HAP-1 (cell line): ENCODE measurements around the gene DNAJC7.

Experiments used
- DNase-seq, 2 experiments: peaks; one replicate each; pipeline ENCODE4 v3.0.0-alpha.2; 2016 to 2020; ENCODE audit warnings: low spot score in 2 of 2
- H3K27me3 ChIP-seq: fragments of 250-450 bp; sonication (Bioruptor Pico); 2 replicates; pipeline ENCODE4 v1.5.1; 2020; ENCODE audit warnings: low read depth, mild to moderate bottlenecking, moderate library complexity
- H3K36me3 ChIP-seq: fragments of 250-450 bp; sonication (Bioruptor Pico); replicated peaks from 2 replicates; pipeline ENCODE4 v1.5.1; 2020; ENCODE audit warnings: mild to moderate bottlenecking
- H3K4me1 ChIP-seq: fragments of 250-450 bp; sonication (Bioruptor Pico); 2 replicates; pipeline ENCODE4 v1.5.1; 2020; ENCODE audit warnings: mild to moderate bottlenecking
- H3K4me3 ChIP-seq: fragments of 250-450 bp; sonication (Bioruptor Pico); 2 replicates; pipeline ENCODE4 v1.5.1; 2020; ENCODE audit warnings: mild to moderate bottlenecking, moderate library complexity
- H3K9me3 ChIP-seq: fragments of 250-450 bp; sonication (Bioruptor Pico); 2 replicates; pipeline ENCODE4 v1.5.1; 2020; ENCODE audit warnings: mild to moderate bottlenecking, moderate library complexity
- in situ Hi-C: fragments of 300-500 bp; cut with MboI; formaldehyde crosslinking; loops from 3 replicates; pipeline ENCODE4 v1.14.3; 2020; ENCODE audit warnings: low sequenced_read_pairs, inconsistent platforms, mixed read lengths

Gene DNAJC7

GRCh38 chr17:41959030-41959335, 58.3 kb downstream of the DNAJC7 start:
- Histone ChIP-seq H3K4me1 (no peaks in the 10 kb centered on the region), H3K9me3 (no peaks in the 10 kb centered on the region; the same call in 1 of the 2 replicates), H3K4me3 (no peak overlapping the region), H3K36me3 (no peaks in the 10 kb centered on the region), H3K27me3 (no peaks in the 10 kb centered on the region)
- DNase-seq: no peak
- in situ Hi-C loops: no loop called here

GRCh38 chr17:41957869-41958439, 59.3 kb downstream of the DNAJC7 start:
- in situ Hi-C loops: no loop called here
- no peaks in the 10 kb centered on the region for H3K36me3 ChIP-seq
- H3K9me3 ChIP-seq: no peaks in the 10 kb centered on the region; the same call in 1 of the 2 replicates
- H3K27me3 ChIP-seq: no peaks in the 10 kb centered on the region
- H3K4me1 ChIP-seq: no peaks in the 10 kb centered on the region
- DNase-seq: no peak
- H3K4me3 ChIP-seq: no peak overlapping the region

- H3K36me3 ChIP-seq: no peaks in the 10 kb centered on the region
- no peak overlapping the region for H3K4me3 ChIP-seq
- in situ Hi-C loops: no loop called here
Measured at GRCh38 chr17:41957031-41957868, 60.0 kb downstream of the DNAJC7 start.

GRCh38 chr17:41956522-41956921, 60.7 kb downstream of the DNAJC7 start:
- no peak for DNase-seq
- Histone ChIP-seq H3K4me3 (no peak overlapping the region), H3K27me3 (no peaks in the 10 kb centered on the region), H3K4me1 (no peaks in the 10 kb centered on the region), H3K36me3 (no peaks in the 10 kb centered on the region), H3K9me3 (no peaks in the 10 kb centered on the region; the same call in 1 of the 2 replicates)
- in situ Hi-C loops: no loop called here

More at GRCh38 chr17:41957031-41957868, 60.0 kb downstream of the DNAJC7 start:
- no peak for DNase-seq
- Histone ChIP-seq H3K4me1 (no peaks in the 10 kb centered on the region), H3K9me3 (no peaks in the 10 kb centered on the region; the same call in 1 of the 2 replicates), H3K27me3 (no peaks in the 10 kb centered on the region)

GRCh38 chr17:41948762-41949460, 68.3 kb downstream of the DNAJC7 start:
- Histone ChIP-seq H3K9me3 (no peaks in the 10 kb centered on the region), H3K36me3 (no peaks in the 10 kb centered on the region), H3K4me1 (no peaks in the 10 kb centered on the region), H3K4me3 (no peak overlapping the region), H3K27me3 (no peaks in the 10 kb centered on the region)
- DNase-seq: no peak
- in situ Hi-C loops: no loop called here

- H3K4me3 ChIP-seq: no peak overlapping the region
- H3K27me3 ChIP-seq: no peaks in the 10 kb centered on the region
- H3K36me3 ChIP-seq: no peaks in the 10 kb centered on the region
- no peak for DNase-seq
- in situ Hi-C loops: no loop called here
- H3K4me1 ChIP-seq: no peaks in the 10 kb centered on the region
- H3K9me3 ChIP-seq: no peaks in the 10 kb centered on the region
Measured at GRCh38 chr17:41944943-41945342, 72.3 kb downstream of the DNAJC7 start.

- H3K36me3 ChIP-seq: no peaks in the 10 kb centered on the region
- in situ Hi-C loops: no loop called here
- H3K27me3 ChIP-seq: no peaks in the 10 kb centered on the region
- no peaks in the 10 kb centered on the region for H3K4me1 ChIP-seq
- H3K9me3 ChIP-seq: no peaks in the 10 kb centered on the region
- H3K4me3 ChIP-seq: no peak overlapping the region
- DNase-seq: no peak
Measured at GRCh38 chr17:41943492-41943891, 73.7 kb downstream of the DNAJC7 start.

GRCh38 chr17:41942626-41943373, 74.4 kb downstream of the DNAJC7 start:
- Histone ChIP-seq H3K4me3 (no peak overlapping the region), H3K27me3 (no peaks in the 10 kb centered on the region), H3K36me3 (no peaks in the 10 kb centered on the region), H3K4me1 (no peaks in the 10 kb centered on the region), H3K9me3 (no peaks in the 10 kb centered on the region)
- DNase-seq: no peak
- in situ Hi-C loops: no loop called here

- no peaks in the 10 kb centered on the region for H3K36me3 ChIP-seq
- H3K27me3 ChIP-seq: no peaks in the 10 kb centered on the region
- H3K4me3 ChIP-seq: no peak overlapping the region
- no peaks in the 10 kb centered on the region for H3K9me3 ChIP-seq
- H3K4me1 ChIP-seq: no peaks in the 10 kb centered on the region
- no peak for DNase-seq
- in situ Hi-C loops: no loop called here
Measured at GRCh38 chr17:41941168-41941567, 76.1 kb downstream of the DNAJC7 start.

GRCh38 chr17:41939693-41940090, 77.5 kb downstream of the DNAJC7 start:
- in situ Hi-C loops: no loop called here
- Histone ChIP-seq H3K27me3 (no peaks in the 10 kb centered on the region), H3K4me1 (no peaks in the 10 kb centered on the region), H3K36me3 (no peaks in the 10 kb centered on the region), H3K4me3 (no peak overlapping the region), H3K9me3 (no peaks in the 10 kb centered on the region)
- DNase-seq: no peak

- H3K9me3 ChIP-seq: no peaks in the 10 kb centered on the region
- in situ Hi-C loops: no loop called here
- DNase-seq: no peak
- H3K27me3 ChIP-seq: no peaks in the 10 kb centered on the region
- no peaks in the 10 kb centered on the region for H3K36me3 ChIP-seq
- H3K4me1 ChIP-seq: no peaks in the 10 kb centered on the region
- H3K4me3 ChIP-seq: no peak overlapping the region
Measured at GRCh38 chr17:41939044-41939692, 78.1 kb downstream of the DNAJC7 start.

- no peak for DNase-seq
- Histone ChIP-seq H3K4me3 (no peak overlapping the region), H3K36me3 (no peaks in the 10 kb centered on the region), H3K27me3 (no peaks in the 10 kb centered on the region), H3K9me3 (no peaks in the 10 kb centered on the region), H3K4me1 (no peaks in the 10 kb centered on the region)
- in situ Hi-C loops: no loop called here
Measured at GRCh38 chr17:41937970-41938954, 79.0 kb downstream of the DNAJC7 start.
